T-helper 17 cell (primary cell): ENCODE results near the gene FHOD3. TPM values are rescaled to one million over a fixed set of nuclear protein-coding genes. Genes with fewer than 3 reads are reported as not detected.

Experiments
- ATAC-seq: fragments of 150-1000 bp; cut with Tn5 transposase; 2 replicates; pipeline ENCODE4 v1.10.0; 2021; ENCODE audit warnings: mild to moderate bottlenecking, moderate library complexity
- DNase-seq, 3 donors: peaks; one replicate each; pipeline versions ENCODE4 v3.0.0 to v3.0.0-alpha.2; 2020 to 2021
- H3K9me3 ChIP-seq: one replicate; pipeline ENCODE4 v1.7.0; 2013; ENCODE audit warnings: low read length, mild to moderate bottlenecking; ENCODE audit not compliant: control insufficient read depth, poor library complexity, severe bottlenecking
- H3K27ac Mint-ChIP-seq: one replicate; pipeline ENCODE4 v1.8.0; 2022; ENCODE audit warnings: mild to moderate bottlenecking, moderate library complexity, mixed read lengths
- H3K27me3 Mint-ChIP-seq: one replicate; pipeline ENCODE4 v1.8.0; 2022; ENCODE audit warnings: mixed read lengths
- H3K36me3 Mint-ChIP-seq: one replicate; pipeline ENCODE4 v1.8.0; 2022; ENCODE audit warnings: low read depth, mixed read lengths
- H3K4me1 Mint-ChIP-seq: one replicate; pipeline ENCODE4 v1.8.0; 2022; ENCODE audit warnings: mild to moderate bottlenecking, mixed read lengths
- H3K4me3 Mint-ChIP-seq: one replicate; pipeline ENCODE4 v1.8.0; 2022; ENCODE audit warnings: mild to moderate bottlenecking, moderate library complexity, mixed read lengths
- total RNA-seq, 4 donors: library from RNA in 2 of 4; stranded (reverse) in 2 of 4; gene quantifications; one replicate each; pipeline ENCODE4 v1.2.3 and lab custom pipeline; 2022 to 2026

Gene FHOD3
- total RNA-seq, 2 donors from 2014 or later, result not detected

GRCh38 chr18:36392164-36392978 lies 94.9 kb downstream of the FHOD3 start:
- Mint-ChIP-seq H3K27me3 (peaks cover 24% of the 10 kb centered on the region), H3K27ac (no peak overlapping the region), H3K4me3 (no peak overlapping the region), H3K4me1 (no peaks in the 10 kb centered on the region), H3K36me3 (no peaks in the 10 kb centered on the region)
- no peaks in the 10 kb centered on the region for H3K9me3 ChIP-seq
- no peak for ATAC-seq
- DNase-seq, result no peak

- no peaks in the 10 kb centered on the region for H3K9me3 ChIP-seq
- Mint-ChIP-seq H3K4me3 (no peak overlapping the region), H3K27me3 (peaks cover 23% of the 10 kb centered on the region), H3K36me3 (no peaks in the 10 kb centered on the region), H3K27ac (no peak overlapping the region), H3K4me1 (no peaks in the 10 kb centered on the region)
- ATAC-seq (no peak), DNase-seq (no peak)
These were observed 95.4 kb downstream of the FHOD3 start for GRCh38 chr18:36392979-36393287.

GRCh38 chr18:36394486-36394885 lies 97.0 kb downstream of the FHOD3 start:
- Mint-ChIP-seq H3K27ac (no peak overlapping the region), H3K4me3 (no peak overlapping the region), H3K4me1 (no peaks in the 10 kb centered on the region), H3K36me3 (no peaks in the 10 kb centered on the region), H3K27me3 (peaks cover 22% of the 10 kb centered on the region)
- no peaks in the 10 kb centered on the region for H3K9me3 ChIP-seq
- ATAC-seq (no peak), DNase-seq (no peak)

GRCh38 chr18:36396190-36396589 lies 98.7 kb downstream of the FHOD3 start:
- DNase-seq (no peak), ATAC-seq (no peak)
- Mint-ChIP-seq H3K27ac (no peak overlapping the region), H3K4me3 (no peak overlapping the region), H3K36me3 (no peaks in the 10 kb centered on the region), H3K4me1 (no peaks in the 10 kb centered on the region), H3K27me3 (peaks cover 19% of the 10 kb centered on the region)
- no peaks in the 10 kb centered on the region for H3K9me3 ChIP-seq

GRCh38 chr18:36397033-36397432 lies 99.5 kb downstream of the FHOD3 start:
- Mint-ChIP-seq H3K27ac (no peak overlapping the region), H3K4me1 (no peaks in the 10 kb centered on the region), H3K4me3 (no peak overlapping the region), H3K36me3 (no peaks in the 10 kb centered on the region), H3K27me3 (peaks cover 19% of the 10 kb centered on the region)
- ATAC-seq (no peak), DNase-seq (no peak)
- no peaks in the 10 kb centered on the region for H3K9me3 ChIP-seq

- no peaks in the 10 kb centered on the region for H3K4me1 Mint-ChIP-seq
These were observed 100.9 kb downstream of the FHOD3 start for GRCh38 chr18:36398419-36398818.

GRCh38 chr18:36399055-36399454 lies 101.5 kb downstream of the FHOD3 start:
- H3K27me3 Mint-ChIP-seq, result peaks cover 31% of the 10 kb centered on the region
- H3K9me3 ChIP-seq, result no peaks in the 10 kb centered on the region
- ATAC-seq (no peak), DNase-seq (no peak)
- H3K4me3 Mint-ChIP-seq, result no peak overlapping the region
- H3K36me3 Mint-ChIP-seq, result no peaks in the 10 kb centered on the region
- H3K27ac Mint-ChIP-seq, result no peak overlapping the region
- H3K4me1 Mint-ChIP-seq, result no peaks in the 10 kb centered on the region

More at GRCh38 chr18:36398419-36398818, 100.9 kb downstream of the FHOD3 start:
- Mint-ChIP-seq H3K27me3 (peaks cover 28% of the 10 kb centered on the region), H3K36me3 (no peaks in the 10 kb centered on the region), H3K4me3 (no peak overlapping the region), H3K27ac (no peak overlapping the region)
- ATAC-seq (no peak), DNase-seq (no peak)
- no peaks in the 10 kb centered on the region for H3K9me3 ChIP-seq

- H3K36me3 Mint-ChIP-seq, result no peaks in the 10 kb centered on the region
- DNase-seq, result no peak
- ATAC-seq, result no peak
- H3K27me3 Mint-ChIP-seq, result peaks cover 31% of the 10 kb centered on the region
- H3K27ac Mint-ChIP-seq, result no peak overlapping the region
- H3K9me3 ChIP-seq, result no peaks in the 10 kb centered on the region
- no peaks in the 10 kb centered on the region for H3K4me1 Mint-ChIP-seq
- no peak overlapping the region for H3K4me3 Mint-ChIP-seq
These were observed 103.9 kb downstream of the FHOD3 start for GRCh38 chr18:36401462-36401861.

GRCh38 chr18:36402765-36403396 lies 105.4 kb downstream of the FHOD3 start:
- Mint-ChIP-seq H3K27ac (no peak overlapping the region), H3K4me3 (no peak overlapping the region), H3K27me3 (peaks cover 41% of the 10 kb centered on the region), H3K36me3 (no peaks in the 10 kb centered on the region), H3K4me1 (no peaks in the 10 kb centered on the region)
- ATAC-seq, result no peak
- no peaks in the 10 kb centered on the region for H3K9me3 ChIP-seq
- no peak for DNase-seq

- Mint-ChIP-seq H3K27me3 (peaks cover 37% of the 10 kb centered on the region), H3K36me3 (no peaks in the 10 kb centered on the region), H3K4me1 (no peaks in the 10 kb centered on the region), H3K27ac (no peak overlapping the region), H3K4me3 (no peak overlapping the region)
- no peak for DNase-seq
- no peak for ATAC-seq
- no peaks in the 10 kb centered on the region for H3K9me3 ChIP-seq
These were observed 106.6 kb downstream of the FHOD3 start for GRCh38 chr18:36403896-36404820.

GRCh38 chr18:36405611-36406010 lies 108.1 kb downstream of the FHOD3 start:
- H3K9me3 ChIP-seq, result no peaks in the 10 kb centered on the region
- Mint-ChIP-seq H3K36me3 (no peaks in the 10 kb centered on the region), H3K4me1 (no peaks in the 10 kb centered on the region), H3K4me3 (no peak overlapping the region), H3K27ac (no peak overlapping the region), H3K27me3 (peaks cover 25% of the 10 kb centered on the region)
- ATAC-seq, result no peak
- DNase-seq, result no peak

GRCh38 chr18:36406805-36407204 lies 109.3 kb downstream of the FHOD3 start:
- no peaks in the 10 kb centered on the region for H3K9me3 ChIP-seq
- Mint-ChIP-seq H3K4me1 (no peaks in the 10 kb centered on the region), H3K27me3 (peaks cover 23% of the 10 kb centered on the region), H3K27ac (no peak overlapping the region), H3K4me3 (no peak overlapping the region), H3K36me3 (no peaks in the 10 kb centered on the region)
- ATAC-seq (no peak), DNase-seq (no peak)

- H3K27me3 Mint-ChIP-seq, result peaks cover 13% of the 10 kb centered on the region
- no peak overlapping the region for H3K27ac Mint-ChIP-seq
- no peaks in the 10 kb centered on the region for H3K9me3 ChIP-seq
- H3K36me3 Mint-ChIP-seq, result no peaks in the 10 kb centered on the region
- no peaks in the 10 kb centered on the region for H3K4me1 Mint-ChIP-seq
- H3K4me3 Mint-ChIP-seq, result no peak overlapping the region
- no peak for DNase-seq
- no peak for ATAC-seq
These were observed 111.1 kb downstream of the FHOD3 start for GRCh38 chr18:36408606-36409005.
